Stimulated activated CD8-positive, alpha-beta memory T cell treated with anti-CD3 and anti-CD28 coated beads, Interleukin-7, amount 100 ng/mL, for 1 hour (primary cell): Measurements from ENCODE around the gene ZNF526.
"Not testable (repeated sequence)": the region's sequence is repeated elsewhere in the genome, so short reads cannot be mapped to it uniquely, and the experiment has no call there.

Experiments
- DNase-seq, 2 donors: peaks; one replicate each; pipeline ENCODE4 v3.0.0-alpha.2; 2020; ENCODE audit warnings: low read depth in 2 of 2

ZNF526 gene

DNA sequence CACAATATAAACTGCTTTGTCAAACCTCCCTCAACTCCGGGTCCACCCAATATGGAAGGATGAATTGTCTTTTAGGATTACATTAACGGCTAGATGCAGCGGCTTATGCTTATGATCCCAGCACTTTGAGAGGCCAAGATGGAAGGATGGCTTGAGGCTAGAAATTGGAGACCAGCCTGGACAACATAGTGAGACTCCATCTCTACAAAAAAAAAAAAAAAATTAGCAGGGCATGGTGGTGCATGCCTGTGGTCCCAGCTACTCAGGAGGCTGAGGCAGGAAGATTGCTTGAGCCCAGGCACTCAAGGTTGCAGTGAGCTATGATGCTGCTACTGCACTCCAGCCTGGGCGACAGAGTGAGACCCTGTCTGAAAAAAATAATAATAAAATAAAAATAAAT is 46.0 kb downstream of the ZNF526 start:
- DNase-seq: not testable (repeated sequence)

DNA sequence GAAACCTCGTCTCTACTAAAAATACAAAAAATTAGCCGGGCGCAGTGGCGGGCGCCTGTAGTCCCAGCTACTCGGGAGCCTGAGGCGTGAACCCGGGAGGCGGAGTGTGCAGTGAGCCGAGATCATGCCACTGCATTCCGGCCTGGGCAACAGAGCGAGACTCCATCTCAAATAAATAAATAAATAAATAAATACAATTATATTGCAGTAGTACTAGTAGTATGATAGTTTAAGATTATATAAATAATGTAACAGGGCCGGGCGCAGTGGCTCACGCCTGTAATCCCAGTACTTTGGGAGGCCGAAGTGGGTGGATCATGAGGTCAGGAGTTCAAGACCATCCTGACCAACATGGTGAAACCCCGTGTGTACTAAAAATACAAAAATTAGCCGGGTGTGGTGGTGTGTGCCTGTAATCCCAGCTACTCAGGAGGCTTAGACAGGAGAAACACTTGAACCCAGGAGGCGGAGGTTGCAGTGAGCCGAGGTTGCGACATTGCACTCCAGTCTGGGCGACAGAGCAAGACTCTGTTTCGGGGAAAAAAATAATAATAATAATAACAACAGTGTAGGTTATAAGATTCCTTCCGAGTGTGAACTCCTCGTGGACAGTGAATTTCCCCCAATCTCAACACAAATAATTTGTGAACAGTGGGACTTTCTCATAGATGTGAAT is 47.0 kb downstream of the ZNF526 start:
- DNase-seq: not testable (repeated sequence)

DNA sequence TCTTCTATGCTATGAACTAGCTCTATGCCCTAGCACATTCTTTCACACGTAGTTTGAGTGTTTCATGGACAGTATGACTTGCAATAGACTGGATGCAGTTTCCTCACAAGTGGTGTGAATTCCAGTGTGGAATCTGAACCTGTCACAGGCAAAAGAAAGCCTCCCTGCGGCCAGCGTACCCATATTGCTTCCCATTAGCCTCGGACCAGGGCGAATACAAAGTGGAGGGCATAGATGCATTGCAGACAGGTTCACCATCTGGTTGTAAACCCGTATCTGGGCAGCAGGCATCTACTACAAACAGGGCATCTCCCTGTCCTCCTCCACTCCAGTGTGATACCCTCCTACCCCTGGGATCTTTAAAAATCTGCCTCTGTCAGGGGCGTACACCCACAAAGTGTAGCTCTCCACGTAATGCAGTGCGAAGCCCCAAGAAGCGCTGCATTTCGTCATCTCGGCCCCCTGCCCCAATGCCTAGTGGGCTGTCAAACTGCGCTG is 47.6 kb downstream of the ZNF526 start:
- no peak for DNase-seq

DNA sequence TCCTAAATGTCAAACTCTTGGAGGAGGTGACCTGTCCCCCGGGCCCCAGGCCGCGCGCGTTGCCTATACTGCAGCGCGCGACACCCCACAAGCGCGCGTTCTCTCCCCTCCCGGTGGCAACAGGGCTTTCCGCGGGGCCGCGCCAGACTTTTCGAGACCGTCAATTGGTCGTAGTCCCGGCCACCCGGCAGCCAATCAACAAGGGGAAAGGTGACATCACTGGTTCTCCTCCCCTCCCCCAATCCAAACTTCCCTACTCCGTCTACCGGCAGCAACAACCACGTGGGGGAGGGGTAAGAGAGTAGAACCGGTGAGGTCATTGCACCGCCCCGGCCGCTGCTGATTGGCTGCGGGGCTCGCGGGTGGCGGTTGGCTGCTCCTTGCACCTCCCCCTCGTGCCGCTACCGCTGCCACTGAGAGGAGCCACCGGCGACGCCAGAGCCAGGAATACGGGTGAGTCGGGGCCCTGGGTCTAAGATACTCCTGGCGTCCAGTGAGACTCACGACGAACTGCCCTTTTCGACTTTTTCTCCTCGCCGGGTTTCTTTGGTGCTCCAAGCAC is 48.1 kb downstream of the ZNF526 start:
- DNase-seq: peak; percentile 92 to 95

DNA sequence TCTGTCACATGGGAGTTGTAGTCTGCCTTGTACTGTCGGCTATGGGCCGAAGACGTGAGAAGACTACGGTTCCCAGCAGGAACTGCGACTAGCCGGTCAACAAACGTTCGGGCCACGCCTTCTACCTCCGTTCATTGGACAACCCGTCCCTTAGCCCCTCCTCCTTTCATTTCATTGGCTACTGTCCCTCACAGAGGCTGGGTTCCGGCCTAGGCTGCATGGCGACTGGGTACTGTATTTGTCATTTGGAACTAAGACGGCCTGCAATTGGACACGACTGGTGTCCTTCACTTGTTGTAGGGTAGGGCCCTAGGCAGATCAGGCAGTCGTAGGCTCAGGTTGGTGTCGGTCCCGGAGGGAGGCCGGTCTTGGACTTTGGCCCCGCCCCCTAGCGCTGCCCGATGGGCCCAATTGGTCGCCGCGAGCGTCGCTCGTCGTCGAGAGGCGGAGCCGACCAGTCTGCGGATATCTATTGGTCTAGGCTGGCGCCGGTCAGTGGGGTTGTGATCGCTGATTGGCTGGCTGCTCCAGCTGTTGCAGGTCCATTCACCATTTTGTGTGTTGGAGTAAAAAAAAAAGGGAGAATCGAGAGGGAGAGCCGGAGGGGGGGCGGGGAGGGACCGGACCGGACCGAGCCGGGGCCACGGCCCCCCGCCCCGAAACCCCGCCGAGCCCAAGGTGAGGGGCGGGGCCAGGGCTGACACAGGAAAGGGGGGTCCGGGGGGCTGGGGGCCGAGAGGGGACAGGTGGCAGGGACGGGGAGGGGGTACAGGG is 48.8 kb downstream of the ZNF526 start, which contains the start of gene CIC:
TSS of gene CIC (plus strand) at position 549 of the 774 bp plus-strand sequence. CDS start 2,532 bp downstream, outside the sequence.
- peak; percentile 96 to 97 for DNase-seq

DNA sequence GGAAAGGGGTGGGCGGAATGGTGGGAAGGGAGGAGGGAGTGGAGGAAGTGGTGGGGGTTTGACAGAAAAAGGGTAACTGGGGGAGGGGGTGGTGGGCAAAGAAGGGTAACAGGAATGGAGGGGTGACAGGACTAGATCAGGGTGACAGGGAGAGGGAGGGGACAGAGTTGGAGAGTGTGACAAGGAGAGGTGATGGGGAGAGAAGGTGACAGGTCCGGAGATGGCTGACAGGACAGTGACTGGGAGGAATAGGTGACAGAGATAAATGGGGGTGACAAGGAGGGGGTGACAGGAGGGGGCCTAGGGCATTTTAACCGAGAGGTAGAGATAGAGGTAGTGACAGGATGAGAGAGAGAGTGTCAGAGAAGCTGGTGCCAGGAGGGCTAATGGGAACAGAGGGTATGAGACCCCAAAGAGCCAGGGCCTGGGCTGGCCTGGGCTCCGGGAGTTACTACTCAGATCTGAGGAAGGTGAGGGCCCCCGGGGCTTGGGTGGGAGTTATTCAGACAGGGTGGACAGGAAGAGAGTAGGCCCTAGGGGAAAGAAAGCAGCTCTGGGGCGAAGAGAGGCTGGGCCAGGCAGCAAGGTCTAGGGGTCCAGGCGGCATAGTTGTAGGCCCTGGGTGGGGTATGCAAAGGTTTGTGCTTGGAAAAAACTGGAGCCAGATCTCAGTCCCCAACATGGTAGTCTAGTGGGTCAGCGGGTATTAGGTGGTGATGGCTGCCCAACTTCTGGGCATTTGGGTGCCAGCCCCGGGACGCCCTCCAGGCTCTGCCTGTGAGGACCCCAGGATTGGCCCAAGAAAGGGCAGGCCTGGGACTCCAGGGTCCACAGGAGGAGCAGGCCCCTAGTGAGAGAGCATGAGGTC is 49.6 kb downstream of the ZNF526 start:
- no peak for DNase-seq

DNA sequence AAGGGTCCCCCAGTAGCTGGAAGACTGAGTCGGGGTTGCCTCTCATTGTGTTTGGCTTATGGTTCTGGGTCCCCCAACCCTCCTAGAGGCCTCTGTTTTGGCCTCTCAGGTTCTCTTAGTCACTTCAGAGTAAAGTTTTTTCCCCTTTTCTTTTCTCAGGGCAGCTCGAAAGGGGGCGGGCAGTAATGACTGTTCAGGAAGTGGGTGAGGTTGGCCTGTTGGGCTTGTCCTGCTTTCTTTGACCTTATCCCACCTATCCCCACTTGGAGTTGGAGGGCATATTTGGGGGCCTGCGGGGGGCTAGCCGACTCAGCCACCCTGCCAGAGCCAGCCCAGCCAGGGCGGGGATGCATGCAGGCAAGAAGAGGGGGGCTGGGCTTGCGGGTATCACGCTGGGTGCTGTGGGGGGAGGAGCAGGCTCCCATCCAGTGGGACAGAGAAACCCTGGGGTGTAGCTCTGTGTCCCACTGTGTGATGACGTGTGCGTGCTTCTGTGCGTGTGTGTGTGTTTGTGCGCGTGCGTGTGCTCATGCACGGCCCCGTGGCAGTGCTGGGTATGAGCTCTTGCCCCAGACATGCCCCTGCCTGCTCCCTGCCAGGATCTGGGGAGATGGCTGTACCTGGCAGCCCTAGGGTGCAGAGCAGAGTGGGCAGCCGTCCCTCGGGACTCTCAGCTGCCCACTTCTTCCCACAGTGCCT is 50.4 kb downstream of the ZNF526 start:
- no peak for DNase-seq

DNA sequence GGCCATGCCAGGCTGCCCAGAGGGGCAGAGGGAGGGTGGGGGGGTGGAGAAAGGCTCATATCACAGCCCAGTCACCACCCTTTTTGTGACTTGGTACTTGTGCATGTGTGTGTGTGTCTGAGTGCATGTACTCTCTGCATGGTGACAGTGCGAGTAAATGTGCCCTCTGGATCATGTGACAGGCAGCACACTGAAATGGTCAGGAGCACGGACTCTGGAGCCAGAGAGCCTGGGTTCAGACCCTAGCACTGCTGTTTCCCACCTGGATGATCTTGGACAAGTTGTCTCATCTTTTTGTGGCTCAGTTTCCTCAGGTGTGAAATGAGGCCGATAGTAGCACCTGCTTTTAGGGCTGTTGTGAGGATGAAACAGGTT is 50.9 kb downstream of the ZNF526 start:
- DNase-seq: no peak

DNA sequence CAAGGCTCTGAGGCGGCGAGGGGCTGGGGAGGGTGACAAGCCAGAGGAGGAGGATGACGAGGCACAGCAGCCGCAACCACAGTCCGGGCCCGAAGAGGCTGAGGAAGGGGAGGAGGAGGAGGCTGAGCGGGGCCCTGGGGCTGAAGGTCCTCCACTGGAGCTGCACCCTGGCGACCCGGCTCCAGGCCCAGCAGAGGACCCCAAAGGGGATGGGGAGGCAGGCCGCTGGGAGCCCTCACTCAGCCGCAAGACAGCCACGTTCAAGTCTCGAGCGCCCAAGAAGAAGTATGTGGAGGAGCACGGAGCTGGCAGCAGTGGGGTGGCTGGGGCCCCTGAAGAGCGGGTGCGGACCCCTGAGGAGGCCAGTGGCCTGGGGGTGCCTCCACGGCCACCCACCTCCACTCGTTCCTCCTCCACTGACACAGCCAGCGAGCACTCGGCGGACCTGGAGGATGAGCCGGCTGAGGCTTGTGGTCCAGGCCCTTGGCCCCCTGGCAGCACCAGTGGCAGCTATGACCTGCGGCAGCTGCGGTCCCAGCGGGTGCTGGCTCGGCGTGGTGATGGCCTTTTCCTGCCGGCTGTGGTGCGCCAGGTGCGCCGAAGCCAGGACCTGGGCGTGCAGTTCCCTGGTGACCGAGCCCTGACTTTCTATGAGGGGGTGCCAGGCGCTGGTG is 51.9 kb downstream of the ZNF526 start:
- DNase-seq: no peak

DNA sequence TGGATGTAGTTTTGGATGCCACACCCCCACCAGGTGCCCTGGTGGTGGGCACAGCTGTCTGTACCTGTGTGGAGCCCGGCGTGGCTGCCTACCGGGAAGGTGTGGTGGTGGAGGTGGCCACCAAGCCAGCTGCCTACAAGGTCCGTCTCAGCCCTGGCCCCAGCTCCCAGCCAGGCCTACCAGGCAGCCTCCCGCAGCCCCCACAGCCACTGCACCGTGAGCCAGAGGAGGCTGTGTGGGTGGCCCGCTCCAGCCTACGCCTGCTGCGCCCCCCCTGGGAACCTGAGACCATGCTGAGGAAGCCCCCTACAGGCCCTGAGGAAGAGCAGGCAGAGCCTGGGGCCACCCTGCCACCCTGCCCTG is 52.4 kb downstream of the ZNF526 start:
- no peak for DNase-seq

DNA sequence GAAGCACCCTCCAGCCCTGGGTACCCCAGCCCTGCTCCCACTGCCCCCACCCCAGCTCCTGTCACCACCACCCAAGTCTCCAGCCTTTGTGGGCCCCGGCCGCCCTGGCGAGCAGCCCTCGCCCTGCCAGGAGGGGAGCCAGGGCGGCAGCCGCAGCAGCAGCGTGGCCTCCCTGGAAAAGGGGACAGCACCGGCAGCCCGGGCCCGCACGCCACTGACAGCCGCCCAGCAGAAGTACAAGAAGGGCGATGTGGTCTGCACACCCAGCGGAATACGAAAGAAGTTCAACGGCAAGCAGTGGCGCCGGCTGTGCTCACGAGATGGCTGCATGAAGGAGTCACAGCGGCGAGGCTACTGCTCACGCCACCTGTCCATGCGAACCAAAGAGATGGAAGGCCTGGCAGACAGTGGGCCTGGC is 52.9 kb downstream of the ZNF526 start:
- no peak for DNase-seq

DNA sequence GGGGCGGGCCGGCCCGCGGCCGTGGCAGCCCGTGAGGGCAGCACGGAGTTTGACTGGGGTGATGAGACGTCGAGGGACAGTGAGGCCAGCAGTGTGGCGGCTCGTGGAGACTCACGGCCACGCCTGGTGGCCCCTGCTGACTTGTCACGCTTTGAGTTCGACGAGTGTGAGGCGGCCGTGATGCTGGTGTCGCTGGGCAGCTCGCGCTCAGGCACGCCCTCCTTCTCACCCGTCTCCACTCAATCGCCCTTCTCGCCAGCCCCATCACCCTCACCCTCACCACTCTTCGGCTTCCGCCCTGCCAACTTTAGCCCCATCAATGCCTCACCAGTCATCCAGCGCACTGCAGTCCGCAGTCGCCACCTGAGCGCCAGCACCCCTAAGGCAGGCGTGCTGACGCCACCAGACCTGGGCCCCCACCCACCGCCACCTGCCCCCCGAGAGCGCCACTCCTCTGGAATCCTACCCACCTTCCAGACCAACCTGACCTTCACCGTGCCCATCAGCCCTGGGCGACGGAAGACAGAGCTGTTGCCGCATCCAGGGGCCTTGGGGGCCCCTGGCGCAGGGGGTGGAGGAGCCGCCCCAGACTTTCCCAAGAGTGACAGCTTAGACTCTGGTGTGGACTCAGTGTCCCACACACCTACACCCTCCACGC is 53.4 kb downstream of the ZNF526 start:
- DNase-seq: no peak

DNA sequence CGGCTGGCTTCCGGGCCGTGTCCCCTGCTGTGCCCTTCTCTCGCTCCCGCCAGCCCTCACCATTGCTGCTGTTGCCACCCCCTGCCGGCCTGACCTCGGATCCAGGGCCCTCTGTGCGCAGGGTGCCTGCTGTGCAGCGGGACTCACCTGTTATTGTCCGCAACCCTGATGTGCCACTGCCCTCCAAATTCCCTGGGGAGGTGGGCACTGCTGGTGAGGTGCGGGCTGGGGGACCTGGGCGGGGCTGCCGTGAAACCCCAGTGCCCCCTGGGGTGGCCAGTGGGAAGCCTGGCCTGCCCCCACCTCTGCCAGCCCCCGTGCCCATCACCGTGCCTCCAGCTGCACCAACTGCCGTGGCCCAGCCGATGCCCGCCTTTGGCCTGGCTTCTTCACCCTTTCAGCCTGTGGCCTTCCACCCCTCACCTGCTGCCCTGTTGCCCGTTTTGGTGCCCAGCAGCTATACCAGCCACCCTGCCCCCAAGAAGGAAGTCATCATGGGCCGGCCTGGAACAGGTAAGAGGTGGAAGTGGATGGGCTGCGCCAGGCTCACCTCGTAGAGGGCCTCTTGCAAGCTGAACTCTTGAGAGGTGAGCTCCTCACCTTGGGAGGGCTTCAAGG is 54.1 kb downstream of the ZNF526 start:
- no peak for DNase-seq

DNA sequence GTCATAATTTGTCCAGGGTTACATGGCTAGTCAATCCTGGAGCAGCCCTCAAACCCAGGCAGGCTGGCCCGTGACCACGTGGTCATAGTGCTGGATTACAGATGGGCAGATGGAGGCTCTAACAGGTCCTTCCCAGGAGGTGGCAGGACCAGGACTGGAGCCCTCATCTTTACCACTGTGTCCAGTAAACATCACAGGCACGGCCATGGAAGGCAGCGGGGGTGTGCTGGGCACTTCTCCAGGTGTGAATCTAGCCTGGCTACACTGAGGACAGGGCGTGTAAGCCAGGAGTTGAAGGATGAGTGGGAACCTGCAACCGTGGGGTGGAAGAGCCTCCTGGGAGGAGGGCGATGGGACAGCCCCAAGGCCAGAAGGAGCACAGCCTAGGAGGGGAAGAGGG is 55.0 kb downstream of the ZNF526 start:
- no peak for DNase-seq

DNA sequence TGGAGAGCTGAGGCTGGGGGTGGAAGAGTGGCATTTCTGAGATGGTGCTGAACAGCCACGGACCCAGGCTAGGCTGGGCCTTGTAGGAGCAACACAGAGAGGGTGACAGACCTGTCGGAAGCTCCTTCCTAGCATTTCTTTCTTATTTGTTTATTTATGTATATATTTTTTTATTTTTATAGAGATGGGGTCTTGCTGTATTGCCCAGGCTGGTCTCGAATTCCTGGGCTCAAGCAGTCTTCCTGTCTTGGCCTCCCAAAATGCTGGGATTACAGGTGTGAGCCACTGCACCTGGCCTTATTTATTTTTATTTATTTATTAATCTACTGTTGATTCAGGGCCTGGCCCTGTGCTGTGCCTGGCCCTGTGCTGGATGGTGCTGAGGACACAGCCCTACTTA is 55.4 kb downstream of the ZNF526 start:
- DNase-seq: no peak

DNA sequence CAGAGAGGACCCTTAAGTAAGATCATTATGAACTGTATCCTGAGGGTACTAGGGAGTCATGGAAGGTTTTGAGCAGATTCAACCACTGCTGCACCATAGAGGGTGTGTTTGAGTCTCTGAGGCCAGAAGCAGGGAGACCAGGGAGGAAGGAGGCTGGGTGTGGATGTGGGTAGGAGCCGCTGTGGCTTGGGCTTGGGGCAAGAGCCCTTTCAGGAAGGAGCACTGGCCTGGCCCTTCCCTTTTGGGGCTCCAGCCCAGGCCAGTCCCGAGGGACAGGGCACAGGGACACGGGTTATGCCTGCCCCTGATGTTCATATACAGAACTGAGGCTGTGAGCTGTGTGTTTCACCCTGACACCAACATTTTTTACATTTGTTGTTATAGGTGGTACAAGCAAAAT is 56.2 kb downstream of the ZNF526 start:
- DNase-seq: no peak

DNA sequence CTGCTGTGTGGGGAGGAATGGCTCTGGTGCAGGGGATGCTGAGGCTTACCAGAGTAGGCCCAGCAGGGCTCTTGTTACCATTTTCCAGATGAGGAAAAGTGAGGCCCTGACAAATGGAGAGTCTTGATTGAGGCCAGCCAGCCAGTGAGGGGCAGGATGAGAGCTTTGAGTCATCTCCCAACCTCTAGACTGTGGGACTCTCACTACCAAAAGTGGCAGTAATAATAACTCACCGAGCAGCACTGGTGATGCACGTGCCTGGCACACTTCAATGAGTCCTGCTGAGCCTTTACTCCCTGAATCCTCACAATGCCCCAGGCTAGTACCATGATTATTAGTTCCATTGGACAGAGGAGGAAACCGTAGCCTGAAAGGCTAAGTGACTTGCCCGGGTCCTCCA is 56.7 kb downstream of the ZNF526 start:
- DNase-seq: no peak
